H1 (cell line): Measurements from ENCODE around the gene NFYB. TPM values are rescaled to one million over a fixed set of nuclear protein-coding genes. Genes with fewer than 3 reads are reported as not detected.

Experiments
- BCL11A ChIP-seq, 2 experiments: IDR thresholded peaks; one replicate each; pipeline ENCODE4 v1.6.1; 2011; ENCODE audit warnings: low read depth in 2 of 2, low read length in 2 of 2, mild to moderate bottlenecking in 2 of 2
- CBX5 ChIP-seq: fragments of 300-800, 300-1000 bp; sonication (generic); IDR thresholded peaks from 2 replicates; pipeline ENCODE4 v1.7.1; 2016; ENCODE audit warnings: antibody characterized with exemption, low read length, low read depth
- CHD1 ChIP-seq: IDR thresholded peaks from 2 replicates; pipeline ENCODE4 v1.6.1; 2012; ENCODE audit warnings: low read depth, low read length, improper control_type of control experiment
- CHD7 ChIP-seq: fragments of 300-600 bp; sonication (generic); IDR thresholded peaks from 2 replicates; pipeline ENCODE4 v1.7.1; 2012; ENCODE audit warnings: low read length, moderate library complexity, mild to moderate bottlenecking, inconsistent platforms; ENCODE audit not compliant: insufficient replicate concordance
- JUND ChIP-seq: IDR thresholded peaks from 2 replicates; pipeline ENCODE4 v1.6.1; 2011; ENCODE audit warnings: mild to moderate bottlenecking, improper control_type of control experiment, low read length
- KDM1A ChIP-seq: fragments of 200-600, 300-600 bp; sonication (generic); IDR thresholded peaks from 2 replicates; pipeline ENCODE4 v1.7.1; 2016; ENCODE audit warnings: mild to moderate bottlenecking, low read length, borderline replicate concordance
- POLR2A ChIP-seq, 2 experiments: IDR thresholded peaks; 1 replicate in 1 of 2; 2 replicates in 1 of 2; pipeline ENCODE4 v1.6.1; 2011; ENCODE audit warnings: low read depth in 2 of 2, low read length in 2 of 2, mild to moderate bottlenecking in 2 of 2; ENCODE audit errors: control extremely low read depth in 1 of 2
- SIX5 ChIP-seq: IDR thresholded peaks from 2 replicates; pipeline ENCODE4 v1.6.1; 2011; ENCODE audit warnings: mild to moderate bottlenecking, low read depth, low read length
- YY1 ChIP-seq: IDR thresholded peaks from 2 replicates; pipeline ENCODE4 v1.6.1; 2011; ENCODE audit warnings: low read depth, mild to moderate bottlenecking, low read length
- ZNF274 ChIP-seq: IDR thresholded peaks from 2 replicates; pipeline ENCODE4 v1.7.0; 2012; ENCODE audit warnings: low read length, borderline replicate concordance; ENCODE audit errors: extremely low read depth
- polyA plus RNA-seq, 7 experiments: library from polyadenylated mRNA; depleted of rRNA in 3 of 7; stranded (reverse) in 5 of 7; unstranded in 2 of 7; fragments of >200 nt in 5 of 7; fragments of 200-250 nt in 2 of 7; gene quantifications; 1 replicate in 5 of 7; 2 replicates in 1 of 7; 4 replicates in 1 of 7; pipeline versions ENCODE4 v1.2.1 to v1.2.3, GENCODE V29; 2011 to 2013; ENCODE audit warnings: missing spikeins in 2 of 7, mixed read lengths in 2 of 7
- total RNA-seq: library from RNA; stranded (reverse); fragmentation: NEBNext Ultra II Directional; extraction: Animal tissue kit (Norgen Biotek cat#: 25700); gene quantifications from 2 replicates; pipeline ENCODE4 v1.2.1, GENCODE V29; 2021

NFYB gene
- total and polyA plus RNA-seq, 2 of the 8 experiments (the other 6 are each of a cell fraction or from before 2014, with no cell fraction given) = 29.1 to 43.5 TPM

GRCh38 chr12:104133866-104134265 lies 4.1 kb downstream of the NFYB start (continued):
- no peak for TF ChIP-seq CHD7
- no peak for TF ChIP-seq YY1
- no peak for TF ChIP-seq SIX5
- TF ChIP-seq POLR2A (IDR thresholded peaks at IDR 0.05; ENCODE audit: control extremely low read depth in 1 of 2, low read depth in 2 of 2, low read length in 2 of 2) = no peak
- TF ChIP-seq BCL11A (IDR thresholded peaks at IDR 0.05; ENCODE audit: low read depth in 2 of 2, low read length in 2 of 2) = no peak
- no peak for TF ChIP-seq CHD1
- TF ChIP-seq CBX5 = no peak
- no peak for TF ChIP-seq ZNF274
- TF ChIP-seq KDM1A = no peak
- TF ChIP-seq JUND = no peak
